Transverse colon (tissue), 3 donors: ENCODE data around the gene ANKH.
"Not testable (repeated sequence)": the region's sequence is repeated elsewhere in the genome, so short reads cannot be mapped to it uniquely, and the experiment has no call there.

Source experiments
- CTCF ChIP-seq, 5 experiments: fragments of 200-600 bp in 3 of 5; fragments of 450-650 bp in 2 of 5; sonication (generic) in 3 of 5; IDR thresholded peaks; 1 replicate in 2 of 5; 2 replicates in 3 of 5; pipeline ENCODE4 v1.5.1; 2016 to 2017; ENCODE audit warnings: antibody characterized with exemption in 5 of 5, inconsistent platforms in 3 of 5, mild to moderate bottlenecking in 2 of 5, moderate library complexity in 1 of 5
- POLR2A ChIP-seq: fragments of 450-650 bp; IDR thresholded peaks from one replicate; pipeline ENCODE4 v1.6.1; 2016; ENCODE audit warnings: antibody characterized with exemption, mild to moderate bottlenecking, moderate library complexity

GRCh38 chr5:14817762-14818136, 53.8 kb downstream of the ANKH start:
- TF ChIP-seq CTCF (IDR thresholded peaks at IDR 0.05); POLR2A: not testable (repeated sequence)
